CD4-positive, alpha-beta T cell treated with Interferon gamma for 1 hour (primary cell): ENCODE data around the gene TMEM252.

ENCODE experiments used
- DNase-seq: peaks from one replicate; pipeline ENCODE4 v3.0.0-alpha.2; 2020

Gene TMEM252

DNA sequence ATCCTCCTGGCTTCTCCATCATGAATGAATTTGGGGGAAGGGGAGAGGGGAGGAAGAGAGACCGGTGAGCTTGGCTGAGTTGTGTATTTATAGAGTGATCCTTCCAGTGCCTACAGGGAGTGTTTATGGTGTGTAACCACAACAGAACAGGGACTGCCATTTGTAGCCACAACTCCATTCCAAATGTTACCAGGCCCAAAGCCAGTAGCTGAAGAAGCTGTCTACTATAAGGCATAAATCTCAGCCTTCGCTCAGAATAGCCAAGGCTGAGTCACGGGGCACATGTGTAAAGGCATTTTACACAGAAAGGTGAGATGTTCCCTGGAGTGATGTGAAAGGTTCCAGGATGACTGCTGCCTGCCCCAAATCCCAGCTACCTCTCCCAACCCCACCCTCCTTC lies 2.5 kb downstream of the TMEM252 start:
- DNase-seq: no peak

DNA sequence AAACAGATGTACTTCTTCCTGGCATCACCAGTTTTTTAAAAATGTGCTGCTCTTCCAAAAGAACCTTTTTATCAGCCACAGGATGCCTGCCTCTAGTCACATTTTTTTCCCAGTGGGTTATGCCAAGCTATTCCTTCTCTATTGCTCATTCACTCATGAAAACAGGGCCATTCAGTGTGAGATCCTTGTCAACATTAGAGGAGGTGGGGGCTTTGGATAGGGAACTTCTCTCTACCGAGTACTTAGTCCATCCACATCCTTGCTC lies 3.1 kb downstream of the TMEM252 start:
- no peak for DNase-seq

DNA sequence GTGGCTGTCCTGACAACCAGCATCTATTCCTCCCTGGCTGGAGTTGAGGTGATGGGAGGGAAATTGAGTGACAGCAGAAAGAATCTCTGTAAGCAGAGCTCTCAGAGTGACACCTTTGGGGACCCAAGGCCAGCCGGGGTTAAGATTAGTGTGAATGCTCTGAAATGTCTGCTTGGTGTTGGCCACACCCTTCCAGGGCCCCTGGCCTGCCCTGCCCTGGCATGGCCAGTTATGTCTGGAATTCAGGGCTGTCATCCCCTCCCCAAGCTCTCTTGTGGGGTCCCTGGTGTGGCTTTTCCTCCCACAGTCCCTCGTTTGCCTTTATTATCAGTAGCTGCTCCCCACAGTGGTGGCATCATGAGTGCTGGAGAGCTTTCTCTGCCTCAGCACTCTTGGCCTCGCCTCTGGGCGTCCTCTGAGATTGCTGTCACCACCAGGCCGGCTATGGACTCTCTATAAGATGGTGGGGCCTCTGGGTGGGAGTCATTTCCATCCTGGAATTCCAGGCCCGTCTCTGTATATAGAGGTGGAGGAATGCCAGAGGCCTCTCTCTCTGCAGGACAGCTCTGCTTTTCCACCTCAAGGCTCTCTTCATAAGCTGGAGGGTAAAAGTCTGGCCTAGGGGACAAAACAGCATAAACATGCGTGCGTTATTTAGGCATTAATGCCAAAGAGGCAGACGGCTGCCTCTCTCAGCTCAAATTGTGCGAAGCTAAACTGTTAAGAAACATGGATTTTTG lies 3.6 kb downstream of the TMEM252 start:
- DNase-seq: no peak

- DNase-seq: no peak
These were observed 7.0 kb downstream of the TMEM252 start for GRCh38 chr9:68533678-68534077.

DNA sequence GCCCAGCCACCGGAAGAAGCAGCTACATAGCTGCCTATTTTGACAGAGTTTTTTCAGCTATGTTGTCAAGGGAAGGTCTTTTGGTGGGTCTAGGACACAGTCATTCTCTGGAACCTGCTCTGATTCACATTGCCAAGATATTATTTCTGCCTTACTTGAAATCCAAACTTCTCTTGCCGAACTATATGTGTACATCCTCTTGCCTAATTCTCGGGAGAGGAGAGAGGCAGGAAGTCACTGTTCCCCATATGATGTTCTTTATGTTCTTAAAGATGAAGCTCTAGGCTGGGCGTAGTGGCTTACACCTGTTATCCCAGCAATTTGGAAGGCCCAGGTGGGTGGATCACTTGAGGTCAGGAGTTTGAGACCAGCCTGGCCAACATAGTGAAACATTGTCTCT lies 8.6 kb downstream of the TMEM252 start:
- no peak for DNase-seq

DNA sequence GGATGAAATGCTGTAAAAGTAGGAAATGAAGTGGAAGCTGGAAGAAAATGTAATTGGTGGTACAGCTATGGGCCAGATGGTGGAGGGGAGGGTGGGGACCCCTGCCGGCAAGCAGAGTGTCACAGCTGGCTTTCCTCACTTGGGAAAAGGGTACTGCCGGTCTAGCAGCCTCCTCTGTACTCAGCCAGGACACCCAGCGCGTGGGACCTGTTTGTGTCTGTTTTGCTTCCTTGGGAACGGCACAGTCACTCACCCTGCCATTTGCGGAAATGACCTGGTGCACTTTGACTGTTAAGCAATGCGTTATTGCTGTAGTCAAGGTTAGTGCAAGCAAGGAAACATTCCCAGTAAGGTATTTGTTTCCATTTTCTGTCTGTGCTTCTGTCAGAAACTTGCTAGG lies 10.1 kb downstream of the TMEM252 start:
- DNase-seq: peak; percentile 12

- DNase-seq: no peak
These were observed 17.2 kb downstream of the TMEM252 start for GRCh38 chr9:68523367-68523936.

- no peak for DNase-seq
These were observed 17.7 kb downstream of the TMEM252 start for GRCh38 chr9:68522954-68523353.

GRCh38 chr9:68522131-68522530 lies 18.6 kb downstream of the TMEM252 start:
- DNase-seq: peak; percentile 13

GRCh38 chr9:68515326-68516017 lies 25.2 kb downstream of the TMEM252 start:
- no peak for DNase-seq

DNA sequence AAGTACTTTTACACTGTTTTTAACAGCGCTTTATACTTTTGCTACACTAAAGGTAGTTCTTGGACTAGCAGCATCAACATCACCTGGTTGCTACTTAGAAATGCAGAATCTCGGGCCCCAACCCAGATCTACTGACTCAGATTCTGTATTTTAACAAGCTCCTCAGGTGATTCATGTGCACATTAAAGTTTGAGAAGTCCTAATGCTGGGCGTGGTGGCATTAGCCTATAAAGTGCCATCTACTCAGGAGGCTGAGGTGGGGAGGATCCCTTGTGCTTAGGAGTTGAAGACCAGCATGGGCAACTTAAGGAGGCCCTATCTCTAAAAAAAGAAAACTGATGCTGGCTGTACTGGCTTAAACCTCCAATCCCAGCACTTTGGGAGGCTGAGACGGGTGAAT lies 26.7 kb downstream of the TMEM252 start:
- DNase-seq: no peak

GRCh38 chr9:68513385-68513784 lies 27.3 kb downstream of the TMEM252 start:
- no peak for DNase-seq

- DNase-seq: no peak
These were observed 31.0 kb downstream of the TMEM252 start for GRCh38 chr9:68509689-68510088.

GRCh38 chr9:68508547-68508946 lies 32.1 kb downstream of the TMEM252 start:
- DNase-seq: no peak

GRCh38 chr9:68507806-68508145 lies 32.9 kb downstream of the TMEM252 start:
- DNase-seq: no peak

GRCh38 chr9:68507130-68507805 lies 33.4 kb downstream of the TMEM252 start:
- DNase-seq: no peak

DNA sequence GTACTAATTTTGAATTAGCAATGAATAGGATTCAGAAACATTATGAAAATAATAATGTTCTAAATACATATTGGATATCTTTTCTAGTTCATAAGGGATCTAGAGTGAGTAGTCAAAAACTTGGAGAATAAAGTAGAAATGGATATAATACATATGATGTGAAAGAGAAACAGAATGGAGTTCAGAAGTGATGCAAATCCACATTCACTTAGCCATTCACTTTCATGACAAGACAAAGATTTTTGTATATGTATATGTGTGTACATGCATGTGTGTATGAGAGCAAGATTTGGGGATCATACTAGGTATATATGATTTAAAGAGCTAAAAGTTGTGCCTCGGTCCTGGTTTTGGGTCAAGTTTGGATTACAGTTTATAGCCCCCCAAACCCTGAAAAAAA lies 34.1 kb downstream of the TMEM252 start:
- no peak for DNase-seq

DNA sequence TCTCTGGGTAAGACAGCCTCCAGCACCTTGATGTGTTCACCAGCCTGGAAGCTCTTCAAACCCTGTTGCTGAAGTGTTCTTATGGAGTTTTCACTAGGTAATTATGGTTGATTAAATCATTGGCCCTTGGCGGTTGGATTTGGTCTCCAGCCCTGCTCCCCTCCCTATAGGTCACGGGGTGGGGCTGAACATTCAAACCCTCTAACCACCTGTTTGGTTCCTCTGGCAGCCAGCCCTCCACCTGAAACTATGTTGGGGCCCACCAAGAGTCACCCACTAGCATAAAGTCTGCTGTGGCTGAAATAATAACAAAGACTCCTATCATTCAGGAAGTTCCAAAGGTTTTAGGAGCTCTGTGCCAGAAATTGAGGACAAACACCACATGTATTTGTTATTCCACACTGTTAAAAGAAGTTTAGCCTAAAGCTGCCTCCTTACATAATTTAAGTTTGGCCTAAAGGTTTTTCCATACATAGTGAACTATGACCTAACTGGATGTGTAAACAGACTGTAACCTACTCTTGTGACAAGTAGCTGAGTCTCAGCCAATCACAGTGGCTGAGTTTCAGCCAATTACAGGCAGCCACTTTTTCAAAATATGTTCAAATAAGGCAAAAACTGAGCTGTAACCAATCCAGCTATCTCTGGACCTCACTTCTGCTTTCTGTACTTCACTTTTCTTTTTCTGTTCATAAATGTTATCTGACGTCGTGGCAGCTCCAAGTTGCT lies 34.8 kb downstream of the TMEM252 start:
- peak; percentile 27 for DNase-seq

- DNase-seq: no peak
These were observed 38.4 kb downstream of the TMEM252 start for GRCh38 chr9:68502279-68502678.

DNA sequence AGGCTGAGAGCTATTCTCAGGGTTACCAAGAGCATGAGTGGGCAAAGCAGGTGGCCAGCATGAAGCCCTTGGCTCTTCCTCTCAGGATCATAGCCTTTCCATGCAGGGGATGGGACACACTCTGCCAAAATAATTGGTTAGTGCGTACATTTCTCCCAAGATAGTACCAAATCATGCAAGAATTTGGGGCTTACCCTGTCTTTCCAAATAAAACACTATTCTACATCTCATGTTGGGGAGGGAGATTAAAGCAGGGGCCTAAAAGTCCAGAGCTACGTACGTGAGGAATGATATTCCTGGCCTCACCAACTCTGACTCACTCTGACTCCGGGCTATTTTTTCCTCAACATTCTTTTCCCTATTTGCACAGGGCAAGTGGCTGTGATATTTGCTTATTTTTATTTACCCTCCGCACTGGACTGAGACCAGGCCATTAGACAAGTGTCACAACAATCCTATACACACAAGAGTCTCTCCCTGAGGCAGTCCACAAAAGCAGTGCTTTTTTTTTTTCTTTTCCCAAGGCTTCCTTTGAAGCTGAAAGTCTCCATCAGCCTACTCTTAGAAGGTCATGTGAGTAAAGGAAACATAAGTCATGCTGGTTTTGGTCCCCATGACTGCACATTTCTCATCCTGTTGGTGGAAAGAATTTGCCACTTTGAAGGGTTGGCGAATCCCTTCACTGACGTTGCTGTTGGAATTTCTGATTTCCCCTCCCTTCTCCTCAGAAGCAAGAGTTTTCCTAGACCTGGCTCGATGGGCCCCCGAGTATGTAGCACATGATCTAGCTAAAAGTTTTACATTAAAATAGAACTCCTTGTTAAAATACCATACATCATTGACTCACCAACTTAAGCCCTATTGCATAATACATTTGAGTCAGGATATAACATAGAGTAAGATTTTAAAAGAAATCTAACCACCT lies 40.0 kb downstream of the TMEM252 start:
- DNase-seq: no peak

- DNase-seq: no peak
These were observed 41.9 kb downstream of the TMEM252 start for GRCh38 chr9:68498816-68499215.

DNA sequence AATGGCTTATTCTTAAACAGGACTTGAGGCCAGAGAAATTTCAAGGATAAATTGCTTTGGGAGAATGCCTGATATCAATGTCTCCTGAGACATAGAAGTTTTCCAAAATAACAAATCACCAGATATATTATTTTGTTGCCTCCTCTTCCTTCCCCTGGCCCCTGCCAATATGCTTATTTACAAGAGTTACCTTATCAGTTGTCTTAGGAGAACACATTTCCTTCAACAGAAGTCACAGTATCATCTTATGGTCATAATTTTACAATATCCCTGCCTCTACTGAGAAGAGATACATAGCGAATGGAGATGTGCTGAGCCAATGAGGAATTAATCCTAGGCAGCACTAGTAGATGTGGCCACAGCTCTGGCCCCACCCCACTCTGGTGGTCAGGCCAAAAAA lies 43.1 kb downstream of the TMEM252 start:
- no peak for DNase-seq
